IPS DF 19.7 (cell line): ENCODE data around the gene KCTD18.

Source experiments
- DNase-seq: peaks from one replicate; pipeline ENCODE4 v3.0.0-alpha.2; 2013; ENCODE audit warnings: low read depth, low spot score

KCTD18 gene

DNA sequence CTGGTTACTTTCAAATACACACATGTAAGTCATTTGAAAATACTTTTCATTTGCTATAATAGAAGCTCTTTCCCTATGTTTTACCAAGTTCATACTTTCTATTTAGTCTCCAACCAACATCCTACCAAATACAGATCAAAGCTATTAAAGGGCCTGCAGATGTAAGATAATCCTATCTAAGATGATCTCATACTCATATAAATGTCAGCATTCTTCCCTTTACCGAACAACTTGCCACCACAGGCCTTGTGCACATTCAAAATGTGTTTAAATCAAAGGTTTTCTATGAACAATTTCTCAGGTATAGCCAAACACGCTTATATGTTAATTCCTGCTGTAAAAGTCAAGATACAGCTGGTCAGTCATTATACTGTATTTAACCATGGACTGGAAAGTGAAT lies 23.3 kb downstream of the KCTD18 start:
- DNase-seq, result no peak

- DNase-seq, result no peak
Measured at GRCh38 chr2:200484934-200485333, 24.9 kb downstream of the KCTD18 start.

- DNase-seq, result peak; percentile 48
Measured at GRCh38 chr2:200483729-200484198, 26.1 kb downstream of the KCTD18 start.

- no peak for DNase-seq
Measured at GRCh38 chr2:200482194-200482593, 27.7 kb downstream of the KCTD18 start.

DNA sequence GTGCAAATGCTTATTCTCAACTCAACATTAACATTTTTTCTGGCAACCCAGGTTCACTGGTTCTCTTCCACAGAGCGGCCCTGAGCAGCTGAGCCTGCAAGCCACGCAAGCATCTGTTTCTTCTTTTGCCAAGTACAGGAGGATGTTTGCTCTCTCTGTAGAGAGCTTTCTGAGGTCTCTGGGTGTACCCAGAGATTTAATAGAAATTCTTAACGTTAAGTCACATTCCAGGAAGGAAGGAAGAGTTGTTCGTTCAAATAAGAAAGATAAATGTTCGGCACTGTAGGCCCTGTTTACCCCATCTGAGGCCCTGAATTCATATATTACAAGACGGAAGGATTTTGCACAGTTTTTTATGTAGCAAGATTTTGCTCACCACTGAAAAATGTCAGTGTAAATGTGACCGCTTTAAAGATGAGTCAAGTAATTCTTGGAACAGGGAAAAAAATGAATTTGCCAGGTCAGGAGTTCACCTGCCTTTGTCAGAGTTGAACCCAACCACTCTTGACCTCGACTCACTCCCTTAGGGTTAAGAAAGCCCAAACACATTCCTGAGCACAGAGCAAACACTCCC lies 30.1 kb downstream of the KCTD18 start:
- DNase-seq, result no peak

DNA sequence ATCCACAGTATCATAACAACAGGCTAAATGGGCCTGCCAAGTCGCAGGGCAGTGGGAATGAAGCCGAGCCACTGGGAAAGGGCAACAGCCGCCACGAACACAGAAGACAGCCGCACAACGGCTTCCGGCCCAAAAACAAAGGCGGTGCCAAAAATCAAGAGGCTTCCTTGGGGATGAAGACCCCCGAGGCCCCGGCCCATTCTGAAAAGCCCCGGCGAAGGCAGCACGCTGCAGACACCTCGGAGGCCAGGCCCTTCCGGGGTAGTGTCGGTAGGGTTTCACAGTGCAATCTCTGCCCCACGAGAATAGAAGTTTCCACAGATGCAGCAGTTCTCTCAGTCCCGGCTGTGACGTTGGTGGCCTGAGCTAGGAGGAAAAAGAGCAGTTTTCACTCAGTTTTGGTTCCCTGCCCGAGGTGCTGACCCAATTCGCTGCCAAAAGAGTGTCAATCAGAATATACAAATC lies 32.2 kb downstream of the KCTD18 start:
- DNase-seq, result no peak

- DNase-seq, result no peak
Measured at GRCh38 chr2:200476836-200477235, 33.0 kb downstream of the KCTD18 start.

- no peak for DNase-seq
Measured at GRCh38 chr2:200475795-200476194, 34.1 kb downstream of the KCTD18 start.

GRCh38 chr2:200472853-200473464 lies 36.9 kb downstream of the KCTD18 start:
- DNase-seq, result no peak

DNA sequence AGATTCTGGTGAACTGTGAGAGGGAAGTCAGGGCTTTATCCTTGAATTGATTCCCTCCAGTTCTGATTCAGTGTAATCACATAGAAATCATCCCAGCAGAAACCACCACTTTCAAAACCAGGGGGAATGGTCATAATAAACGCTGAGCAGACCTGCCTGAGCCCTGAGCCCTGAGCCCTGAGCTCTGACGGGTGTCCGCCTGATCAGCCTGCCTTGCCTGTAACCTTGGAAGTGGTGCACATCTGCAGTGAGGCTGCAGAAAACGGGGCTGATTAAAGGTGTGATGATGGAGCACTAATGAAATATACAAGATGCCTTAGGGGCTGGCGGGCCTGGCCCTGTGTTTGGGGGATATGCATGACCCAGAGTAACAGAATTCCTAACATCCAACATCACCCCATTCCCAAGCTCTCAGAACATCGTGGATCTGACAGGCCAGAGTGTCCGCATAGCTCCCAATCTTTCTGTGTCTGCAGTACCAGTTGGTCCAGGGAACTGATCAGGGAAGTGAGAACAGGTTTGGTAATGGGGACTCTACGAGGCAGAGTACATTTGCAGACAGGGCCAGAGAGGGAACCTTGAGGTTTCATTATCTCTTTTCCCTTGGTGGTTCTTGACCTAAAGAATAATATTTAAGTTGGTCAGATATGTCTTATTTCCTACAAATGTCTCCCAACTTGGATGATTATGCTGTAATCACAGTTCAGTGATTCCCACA lies 37.8 kb downstream of the KCTD18 start:
- no peak for DNase-seq

DNA sequence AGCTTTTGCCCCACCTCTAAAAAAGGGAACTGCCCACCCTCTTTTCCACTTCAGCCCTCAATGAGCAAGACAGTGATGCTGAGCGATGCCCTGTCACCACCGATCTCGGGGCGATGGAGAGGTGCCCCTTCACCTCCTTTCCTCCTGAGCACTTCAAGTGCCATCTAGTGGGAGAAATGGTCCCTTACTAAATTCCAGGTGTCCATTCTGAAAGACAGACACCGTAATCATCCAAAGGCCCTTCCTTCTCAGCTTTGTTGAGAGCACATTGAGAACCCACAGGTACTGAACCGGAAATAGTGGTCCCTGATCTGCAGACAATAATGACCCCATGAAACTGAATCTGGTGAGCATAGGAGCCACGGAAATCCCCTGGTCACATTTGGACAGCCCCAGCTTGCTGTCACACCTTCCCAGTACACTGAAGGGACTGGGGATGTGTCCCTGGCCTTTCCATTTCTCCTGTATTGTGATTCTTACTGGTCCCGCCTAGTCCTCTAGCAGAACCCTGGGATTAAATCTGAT lies 38.5 kb downstream of the KCTD18 start:
- DNase-seq, result no peak

GRCh38 chr2:200470230-200470629 lies 39.6 kb downstream of the KCTD18 start:
- DNase-seq, result no peak

GRCh38 chr2:200469708-200470211 lies 40.1 kb downstream of the KCTD18 start:
- no peak for DNase-seq

- DNase-seq, result no peak
Measured at GRCh38 chr2:200467806-200468681, 41.8 kb downstream of the KCTD18 start.

GRCh38 chr2:200466425-200467418 lies 43.1 kb downstream of the KCTD18 start:
- no peak for DNase-seq

DNA sequence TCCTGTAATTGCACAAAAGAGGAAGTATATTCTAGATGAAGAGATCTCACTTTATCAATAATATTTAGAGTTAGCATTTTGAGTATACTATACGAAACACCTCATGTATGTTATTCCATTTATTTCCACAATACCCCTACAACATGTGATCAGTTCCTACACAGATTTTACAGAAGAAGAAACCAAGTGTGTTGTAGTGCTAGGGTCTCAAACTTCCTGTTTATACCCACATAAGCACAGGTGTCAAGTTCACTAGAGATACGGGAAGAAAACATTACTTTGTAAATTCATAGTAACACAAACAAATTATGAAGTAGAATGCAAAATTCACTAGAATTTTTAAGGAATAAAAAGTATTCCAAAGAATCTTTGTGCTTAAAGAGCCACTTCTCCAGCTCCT lies 46.4 kb downstream of the KCTD18 start:
- DNase-seq, result no peak

- DNase-seq, result no peak
Measured at GRCh38 chr2:200461846-200462710, 47.8 kb downstream of the KCTD18 start.

DNA sequence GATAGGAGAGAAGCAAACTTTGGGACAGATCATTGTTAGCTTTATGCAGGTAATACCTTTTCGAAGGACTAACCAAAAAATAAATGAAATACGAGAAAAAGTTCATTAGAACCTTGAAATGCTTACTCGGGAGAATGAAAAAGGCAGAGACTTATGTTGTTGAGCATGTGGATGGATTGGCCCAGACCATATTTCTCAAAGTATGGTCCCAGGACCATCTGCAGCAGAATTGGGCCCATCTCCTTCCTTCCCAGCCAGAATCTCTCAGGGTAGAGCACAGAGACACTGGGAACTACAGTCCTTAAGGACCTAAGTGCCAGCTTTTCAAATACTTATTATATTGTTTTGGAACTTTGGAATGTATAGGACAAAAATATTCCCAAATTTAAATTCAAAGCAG lies 50.8 kb downstream of the KCTD18 start:
- no peak for DNase-seq

DNA sequence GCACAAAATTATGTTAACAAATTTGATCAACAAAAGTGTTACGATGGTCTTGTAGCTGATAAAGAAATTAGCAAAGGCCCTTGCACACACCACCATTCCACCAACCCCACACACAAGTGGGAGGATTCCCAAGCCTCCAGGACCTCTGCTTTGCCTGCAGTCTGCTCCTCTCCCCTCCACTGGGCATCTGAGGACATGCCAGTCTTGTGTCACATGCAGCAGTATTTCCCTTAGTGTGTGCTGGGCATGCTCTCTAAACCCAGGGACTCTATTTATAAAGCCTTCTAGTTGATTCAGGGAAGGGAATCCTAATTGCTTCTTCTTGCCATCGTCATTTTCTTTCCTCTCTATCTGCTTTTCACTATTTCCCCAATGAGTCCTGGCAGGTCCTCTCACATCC lies 53.3 kb downstream of the KCTD18 start:
- no peak for DNase-seq
